Measurements from ENCODE around the gene ACSS1. TPM values are rescaled to one million over a fixed set of nuclear protein-coding genes. Genes with fewer than 3 reads are reported as not detected.
A peak's percentile ranks its signal among the peaks of the same experiment; 100 is the strongest.

ACSS1 gene
- total RNA-seq, 6 donors from 2014 or later = 39.7 to 122 (median 58.1) TPM

DNA sequence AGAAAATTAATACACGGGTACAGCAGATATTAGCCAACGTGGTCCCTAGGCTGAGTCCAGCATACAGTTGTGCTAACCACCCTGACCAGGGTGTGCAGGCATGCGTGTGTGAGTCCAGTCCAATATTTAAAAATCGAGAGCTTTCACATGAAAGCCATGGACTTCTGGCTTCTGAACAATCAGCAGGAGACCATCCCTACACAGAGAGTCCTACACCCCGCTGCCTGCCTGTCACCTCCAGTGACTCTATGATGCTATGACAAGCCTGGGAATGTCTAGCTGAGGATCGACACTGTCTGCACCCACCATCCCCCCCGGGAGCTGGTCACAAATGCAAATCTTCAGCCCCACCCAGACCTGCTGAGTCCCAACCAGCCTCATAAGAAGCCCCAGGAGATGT lies 7.9 kb downstream of the ACSS1 start:
- WGBS, 2 donors = 73 to 77% methylated on average over 4 to 7 of the region's 7 CpGs
- ATAC-seq (ENCODE audit: low FRiP score in 2 of 2) (no peak), DNase-seq (no peak)
- Histone ChIP-seq H3K4me3 (no peak overlapping the region), H3K27me3 (no peaks in the 10 kb centered on the region), H3K4me1 (peaks cover 57 to 87% (median 79%) of the 10 kb centered on the region in 4 donors), H3K36me3 (peaks cover 9 to 24% (median 12%) of the 10 kb centered on the region in 4 donors), H3K9me3 (no peaks in the 10 kb centered on the region), H3K27ac (peak overlapping the region in 3 of 4 donors; percentile 10 to 42 (median 22))
- TF ChIP-seq EP300 (IDR thresholded peaks at IDR 0.05) (no peak), POLR2AphosphoS5 (IDR thresholded peaks at IDR 0.05) (no peak), POLR2A (IDR thresholded peaks at IDR 0.05) (no peak)
- TF ChIP-seq, protein P1, sequence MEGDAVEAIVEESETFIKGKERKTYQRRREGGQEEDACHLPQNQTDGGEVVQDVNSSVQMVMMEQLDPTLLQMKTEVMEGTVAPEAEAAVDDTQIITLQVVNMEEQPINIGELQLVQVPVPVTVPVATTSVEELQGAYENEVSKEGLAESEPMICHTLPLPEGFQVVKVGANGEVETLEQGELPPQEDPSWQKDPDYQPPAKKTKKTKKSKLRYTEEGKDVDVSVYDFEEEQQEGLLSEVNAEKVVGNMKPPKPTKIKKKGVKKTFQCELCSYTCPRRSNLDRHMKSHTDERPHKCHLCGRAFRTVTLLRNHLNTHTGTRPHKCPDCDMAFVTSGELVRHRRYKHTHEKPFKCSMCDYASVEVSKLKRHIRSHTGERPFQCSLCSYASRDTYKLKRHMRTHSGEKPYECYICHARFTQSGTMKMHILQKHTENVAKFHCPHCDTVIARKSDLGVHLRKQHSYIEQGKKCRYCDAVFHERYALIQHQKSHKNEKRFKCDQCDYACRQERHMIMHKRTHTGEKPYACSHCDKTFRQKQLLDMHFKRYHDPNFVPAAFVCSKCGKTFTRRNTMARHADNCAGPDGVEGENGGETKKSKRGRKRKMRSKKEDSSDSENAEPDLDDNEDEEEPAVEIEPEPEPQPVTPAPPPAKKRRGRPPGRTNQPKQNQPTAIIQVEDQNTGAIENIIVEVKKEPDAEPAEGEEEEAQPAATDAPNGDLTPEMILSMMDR (IDR thresholded peaks at IDR 0.05) = no peak

DNA sequence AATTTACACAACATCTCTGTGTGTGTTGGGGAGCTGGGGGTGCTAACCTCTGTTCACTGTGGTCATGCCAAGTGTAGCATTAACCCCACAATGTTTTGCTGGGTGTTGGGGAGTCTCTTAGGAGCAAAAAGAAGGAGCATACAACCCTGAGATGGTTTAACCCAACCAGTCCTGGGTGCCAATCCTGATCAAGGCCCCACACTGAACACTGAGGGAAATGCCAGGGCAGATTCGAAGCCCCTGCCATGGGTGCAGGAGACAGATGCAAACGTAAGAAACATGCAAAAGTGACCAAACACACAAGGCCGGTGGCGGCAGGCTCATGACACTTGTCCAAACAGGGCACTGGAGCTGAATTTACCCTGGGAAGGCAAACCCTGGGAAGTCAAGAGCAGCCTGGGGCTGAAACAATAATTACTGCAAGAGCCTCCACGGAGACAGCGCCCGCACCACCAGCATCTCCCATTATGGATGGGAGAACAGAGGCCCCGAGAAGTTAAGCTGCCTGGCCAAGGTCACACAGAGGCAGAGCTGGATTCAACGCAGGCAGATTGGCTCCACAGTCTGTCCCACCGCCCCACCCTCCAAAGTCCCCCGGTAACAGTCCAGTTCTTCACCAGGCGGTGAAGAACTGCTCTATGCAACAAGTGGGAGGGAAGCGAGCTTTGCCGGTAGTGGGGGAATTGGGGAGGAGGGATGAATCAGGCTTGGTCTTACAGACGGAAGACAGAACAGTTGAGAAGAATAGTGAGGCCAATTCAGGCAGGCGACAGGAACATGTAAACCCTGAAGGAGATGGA lies 8.5 kb downstream of the ACSS1 start:
- Histone ChIP-seq H3K4me1 (peaks cover 59 to 82% (median 74%) of the 10 kb centered on the region in 4 donors), H3K27me3 (no peaks in the 10 kb centered on the region), H3K27ac (peak overlapping the region in 2 of 4 donors; percentile 10 to 27), H3K36me3 (peaks cover 9 to 24% (median 12%) of the 10 kb centered on the region in 4 donors), H3K4me3 (no peak overlapping the region), H3K9me3 (no peaks in the 10 kb centered on the region)
- peak in 1 of 2 donors; percentile 17 for DNase-seq
- 86 to 87% methylated on average over 12 to 16 of the region's 16 CpGs for WGBS, 2 donors
- no peak for TF ChIP-seq EP300 (IDR thresholded peaks at IDR 0.05)
- TF ChIP-seq POLR2A (IDR thresholded peaks at IDR 0.05) = no peak
- TF ChIP-seq, protein P1 (IDR thresholded peaks at IDR 0.05) = no peak
- no peak for TF ChIP-seq POLR2AphosphoS5 (IDR thresholded peaks at IDR 0.05)
- ATAC-seq (ENCODE audit: low FRiP score in 2 of 2) = no peak

DNA sequence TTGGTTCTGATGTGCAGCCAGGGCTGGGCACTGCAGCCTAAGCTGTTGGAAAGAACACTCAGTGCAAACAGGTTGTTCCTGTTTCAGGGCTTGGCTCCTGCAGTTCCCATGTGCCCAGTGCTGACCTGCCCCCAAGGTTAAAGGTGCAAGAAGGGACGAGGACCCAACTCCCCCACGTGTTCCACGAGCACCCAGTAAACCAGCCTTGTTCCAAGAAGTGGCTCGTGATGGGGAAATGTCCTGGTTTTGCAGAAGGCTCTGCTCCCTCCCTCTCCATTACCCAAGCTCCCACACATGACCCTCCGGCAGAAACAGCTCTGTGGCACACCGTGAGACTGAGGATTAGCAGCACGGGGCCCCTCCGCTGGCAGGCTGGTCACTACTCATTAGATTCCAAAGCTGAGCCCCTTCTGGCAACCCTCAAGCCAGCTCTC lies 9.4 kb downstream of the ACSS1 start:
- H3K4me1 ChIP-seq = peaks cover 51 to 75% (median 66%) of the 10 kb centered on the region in 4 donors
- DNase-seq (peak in 1 of 2 donors; percentile 80), ATAC-seq (ENCODE audit: low FRiP score in 2 of 2) (peak; percentile 6 to 67)
- H3K4me3 ChIP-seq = no peak overlapping the region
- WGBS, 2 donors = 60 to 64% methylated on average over 2 to 7 of the region's 8 CpGs
- H3K27me3 ChIP-seq = no peaks in the 10 kb centered on the region
- H3K27ac ChIP-seq = peak overlapping the region in 1 of 4 donors; percentile 22
- H3K9me3 ChIP-seq = no peaks in the 10 kb centered on the region
- peaks cover 9 to 24% (median 12%) of the 10 kb centered on the region in 4 donors for H3K36me3 ChIP-seq
- TF ChIP-seq POLR2AphosphoS5 (IDR thresholded peaks at IDR 0.05) (peak; percentile 9 to 36), EP300 (IDR thresholded peaks at IDR 0.05) (no peak), POLR2A (IDR thresholded peaks at IDR 0.05) (peak in 1 of 4 donors; percentile 21)
- TF ChIP-seq, protein P1 (IDR thresholded peaks at IDR 0.05) = no peak

DNA sequence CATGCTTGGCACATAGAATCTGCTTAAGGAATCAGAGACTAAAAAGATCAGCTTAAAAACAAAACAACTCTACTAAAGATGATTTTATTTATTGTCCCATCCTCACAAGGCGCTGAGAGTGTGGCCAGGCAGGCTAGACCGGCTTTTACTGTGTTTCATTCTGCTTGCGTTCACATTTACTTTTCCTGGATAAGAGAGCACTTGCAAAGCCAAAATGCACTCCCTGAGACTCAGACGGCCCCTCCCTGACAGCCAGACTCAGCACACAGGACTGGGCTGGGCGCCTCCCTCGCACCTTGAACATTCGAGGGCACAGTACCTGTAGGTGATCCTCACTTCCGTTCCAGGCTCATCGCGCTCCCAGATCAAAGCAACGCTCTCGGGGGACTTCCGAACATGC lies 10.2 kb downstream of the ACSS1 start:
- DNase-seq = peak in 1 of 2 donors; percentile 74
- peaks cover 9 to 24% (median 12%) of the 10 kb centered on the region in 4 donors for H3K36me3 ChIP-seq
- H3K27me3 ChIP-seq = no peaks in the 10 kb centered on the region
- peaks cover 51 to 75% (median 66%) of the 10 kb centered on the region in 4 donors for H3K4me1 ChIP-seq
- ATAC-seq (ENCODE audit: low FRiP score in 2 of 2) = no peak
- no peak overlapping the region for H3K4me3 ChIP-seq
- H3K9me3 ChIP-seq = no peaks in the 10 kb centered on the region
- peak overlapping the region in 1 of 4 donors; percentile 30 for H3K27ac ChIP-seq
- WGBS, 2 donors = 77 to 86% methylated on average over 13 of the region's 13 CpGs
- TF ChIP-seq, protein P1 (IDR thresholded peaks at IDR 0.05) = no peak
- TF ChIP-seq POLR2A (IDR thresholded peaks at IDR 0.05) (no peak), POLR2AphosphoS5 (IDR thresholded peaks at IDR 0.05) (no peak), EP300 (IDR thresholded peaks at IDR 0.05) (no peak)

Data from upper lobe of left lung (tissue), 6 donors.